CD4-positive, alpha-beta T cell (primary cell): ENCODE data around the gene XRCC5. TPM values are rescaled to one million over a fixed set of nuclear protein-coding genes. Genes with fewer than 3 reads are reported as not detected.

Source experiments
- ATAC-seq: fragments of 200-7000 bp; cut with Tn5 transposase; one replicate; pipeline ENCODE4 v1.10.0; 2022; ENCODE audit warnings: mild to moderate bottlenecking; ENCODE audit not compliant: poor library complexity
- CTCF ChIA-PET: fragments of 350-600 bp; sonication (Branson Sonifier 250); formaldehyde crosslinking; loops from one replicate; lab custom pipeline; 2021; ENCODE audit warnings: antibody characterized with exemption, inconsistent platforms; lab: Charles Lee
- POLR2A ChIA-PET: fragments of 350-600 bp; sonication (Branson Sonifier 250); formaldehyde crosslinking; loops from one replicate; lab custom pipeline; 2021; ENCODE audit warnings: antibody characterized with exemption, inconsistent platforms; lab: Charles Lee
- DNase-seq, 14 experiments: peaks; one replicate each; pipeline ENCODE4 v3.0.0-alpha.2; 2013 to 2020; ENCODE audit warnings: mixed read lengths in 2 of 14
- H3K27ac ChIP-seq, 2 donors: one replicate each; pipeline versions ENCODE4 v1.5.1 to v1.7.0; 2013; ENCODE audit warnings: low read length in 2 of 2, low read depth in 1 of 2, mild to moderate bottlenecking in 1 of 2
- H3K27me3 ChIP-seq, 2 experiments: 1 replicate in 1 of 2; 2 replicates in 1 of 2; pipeline versions ENCODE4 v1.6.1 to v1.7.0; 2013; ENCODE audit warnings: low read length in 2 of 2, control low read depth in 1 of 2, mild to moderate bottlenecking in 1 of 2, moderate library complexity in 1 of 2; ENCODE audit not compliant: insufficient read depth in 2 of 2, control insufficient read depth in 1 of 2
- H3K36me3 ChIP-seq: one replicate; pipeline ENCODE4 v1.6.1; 2013; ENCODE audit warnings: low read length, control low read depth; ENCODE audit not compliant: insufficient read depth
- H3K4me1 ChIP-seq: one replicate; pipeline ENCODE4 v1.6.1; 2013; ENCODE audit warnings: low read length, control low read depth; ENCODE audit not compliant: insufficient read depth
- H3K4me3 ChIP-seq: one replicate; pipeline ENCODE4 v1.5.1; 2013; ENCODE audit warnings: mild to moderate bottlenecking, low read length, moderate library complexity
- H3K9me3 ChIP-seq, 2 experiments: 1 replicate in 1 of 2; 2 replicates in 1 of 2; pipeline versions ENCODE4 v1.6.1 to v1.7.0; 2013; ENCODE audit warnings: low read length in 2 of 2, mild to moderate bottlenecking in 2 of 2, control low read depth in 1 of 2, moderate library complexity in 1 of 2; ENCODE audit not compliant: control insufficient read depth in 1 of 2, insufficient read depth in 1 of 2
- H3K27ac Mint-ChIP-seq: one replicate; pipeline ENCODE4 v1.8.0; 2020; ENCODE audit warnings: mixed read lengths
- H3K27me3 Mint-ChIP-seq: one replicate; pipeline ENCODE4 v1.8.0; 2021; ENCODE audit warnings: mixed read lengths
- H3K36me3 Mint-ChIP-seq: one replicate; pipeline ENCODE4 v1.8.0; 2021; ENCODE audit warnings: low read depth, mixed read lengths
- H3K4me1 Mint-ChIP-seq: one replicate; pipeline ENCODE4 v1.8.0; 2021; ENCODE audit warnings: low read depth, mixed read lengths
- H3K4me3 Mint-ChIP-seq: one replicate; pipeline ENCODE4 v1.8.0; 2020; ENCODE audit warnings: mild to moderate bottlenecking, mixed read lengths
- H3K9me3 Mint-ChIP-seq: one replicate; pipeline ENCODE4 v1.8.0; 2020; ENCODE audit warnings: mixed read lengths
- intact Hi-C, 2 experiments: fragments of 100-400 bp; cut with DNase I in 1 of 2; cut with micrococcal nuclease in 1 of 2; formaldehyde crosslinking; loops; one replicate each; pipeline versions ENCODE4 v1.15.1 to v1.9.0; 2023 to 2025; cut with DNase I, micrococcal nuclease
- total RNA-seq, 174 experiments: library from RNA in 2 of 174; stranded (reverse) in 2 of 174; gene quantifications; one replicate each; pipeline ENCODE4 v1.2.3 and lab custom pipeline; 2021 to 2026
- TF ChIP-seq, protein P1 (sequence below): fragments of 200-600 bp; IDR thresholded peaks from one replicate; pipeline ENCODE4 v1.8.0; 2022; ENCODE audit warnings: antibody characterized with exemption, mild to moderate bottlenecking

Gene XRCC5
- total RNA-seq, 2 experiments from 2014 or later = 126 to 129 TPM

DNA sequence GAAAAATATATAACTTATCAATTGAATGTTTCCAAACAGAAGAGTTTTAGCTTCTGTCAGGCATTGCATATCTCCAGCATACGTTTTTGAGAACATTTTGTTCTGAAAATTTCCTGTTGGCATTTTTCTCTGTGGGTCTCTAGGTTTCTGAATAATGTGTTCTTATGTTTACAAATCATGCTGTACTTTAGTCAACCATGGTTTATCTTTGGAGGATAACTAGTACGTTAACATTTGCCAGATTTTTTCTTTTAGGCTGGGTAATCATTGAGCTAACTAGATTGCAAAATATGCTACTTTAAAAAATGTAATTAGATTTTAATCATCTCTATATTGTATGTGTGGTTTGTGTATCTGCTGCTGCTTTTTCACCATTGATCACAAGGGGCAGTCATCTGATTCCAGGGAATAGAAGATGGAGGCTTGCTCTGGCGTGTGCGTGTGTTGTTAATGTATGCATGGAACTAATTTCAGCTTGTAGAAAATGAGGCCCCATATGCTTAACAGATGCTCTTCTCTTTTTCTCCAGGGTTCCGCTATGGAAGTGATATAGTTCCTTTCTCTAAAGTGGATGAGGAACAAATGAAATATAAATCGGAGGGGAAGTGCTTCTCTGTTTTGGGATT lies 21.3 kb downstream of the XRCC5 start:
- CTCF ChIA-PET = interaction anchor here (0.6 to 1.6 kb wide), 6 partner anchors 11 to 1910 kb away, joined by 3 to 8 read pairs (median 4); no protein-coding TSS in a partner anchor
- Histone ChIP-seq H3K4me1 (peaks cover 4% of the 10 kb centered on the region), H3K27me3 (no peaks in the 10 kb centered on the region), H3K9me3 (no peaks in the 10 kb centered on the region), H3K4me3 (no peak overlapping the region), H3K27ac (no peak overlapping the region), H3K36me3 (peaks cover 98% of the 10 kb centered on the region)
- H3K4me3 Mint-ChIP-seq = no peak overlapping the region
- intact Hi-C loops = no loop called here
- TF ChIP-seq, protein P1, sequence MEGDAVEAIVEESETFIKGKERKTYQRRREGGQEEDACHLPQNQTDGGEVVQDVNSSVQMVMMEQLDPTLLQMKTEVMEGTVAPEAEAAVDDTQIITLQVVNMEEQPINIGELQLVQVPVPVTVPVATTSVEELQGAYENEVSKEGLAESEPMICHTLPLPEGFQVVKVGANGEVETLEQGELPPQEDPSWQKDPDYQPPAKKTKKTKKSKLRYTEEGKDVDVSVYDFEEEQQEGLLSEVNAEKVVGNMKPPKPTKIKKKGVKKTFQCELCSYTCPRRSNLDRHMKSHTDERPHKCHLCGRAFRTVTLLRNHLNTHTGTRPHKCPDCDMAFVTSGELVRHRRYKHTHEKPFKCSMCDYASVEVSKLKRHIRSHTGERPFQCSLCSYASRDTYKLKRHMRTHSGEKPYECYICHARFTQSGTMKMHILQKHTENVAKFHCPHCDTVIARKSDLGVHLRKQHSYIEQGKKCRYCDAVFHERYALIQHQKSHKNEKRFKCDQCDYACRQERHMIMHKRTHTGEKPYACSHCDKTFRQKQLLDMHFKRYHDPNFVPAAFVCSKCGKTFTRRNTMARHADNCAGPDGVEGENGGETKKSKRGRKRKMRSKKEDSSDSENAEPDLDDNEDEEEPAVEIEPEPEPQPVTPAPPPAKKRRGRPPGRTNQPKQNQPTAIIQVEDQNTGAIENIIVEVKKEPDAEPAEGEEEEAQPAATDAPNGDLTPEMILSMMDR = no peak
- peak overlapping the region; percentile 68 for H3K27ac Mint-ChIP-seq
- no peaks in the 10 kb centered on the region for H3K9me3 Mint-ChIP-seq
- POLR2A ChIA-PET = interaction anchor here (0.6 to 1.7 kb wide), 3 partner anchors 21 to 69 kb away, joined by 3 to 4 read pairs (median 4); partner anchors contain the start of gene XRCC5
- ATAC-seq (no peak), DNase-seq (no peak)
- peaks cover 100% of the 10 kb centered on the region for H3K36me3 Mint-ChIP-seq
- no peaks in the 10 kb centered on the region for H3K27me3 Mint-ChIP-seq
- H3K4me1 Mint-ChIP-seq = peaks cover 83% of the 10 kb centered on the region

- H3K27ac Mint-ChIP-seq = peak overlapping the region; percentile 68
- peak; percentile 76 for ATAC-seq
- H3K36me3 Mint-ChIP-seq = peaks cover 100% of the 10 kb centered on the region
- TF ChIP-seq, protein P1 = no peak
- no peaks in the 10 kb centered on the region for H3K9me3 ChIP-seq
- no peak overlapping the region for H3K27ac ChIP-seq
- H3K4me1 Mint-ChIP-seq = peaks cover 79% of the 10 kb centered on the region
- no peaks in the 10 kb centered on the region for H3K27me3 ChIP-seq
- intact Hi-C loops = no loop called here
- ChIA-PET CTCF (interaction anchor here (0.5 to 1.6 kb wide), 4 partner anchors 10 to 30 kb away, joined by 3 to 8 read pairs (median 6); no protein-coding TSS in a partner anchor), POLR2A (interaction anchor here (1.4 kb wide), 1 partner anchor 47 kb away, joined by 4 read pairs; no protein-coding TSS in a partner anchor)
- peaks cover 4% of the 10 kb centered on the region for H3K4me1 ChIP-seq
- H3K4me3 ChIP-seq = no peak overlapping the region
- H3K36me3 ChIP-seq = peaks cover 94% of the 10 kb centered on the region
- H3K4me3 Mint-ChIP-seq = no peak overlapping the region
- DNase-seq = peak in 2 of 14 experiments; percentile 28 to 39
- H3K9me3 Mint-ChIP-seq = no peaks in the 10 kb centered on the region
- H3K27me3 Mint-ChIP-seq = no peaks in the 10 kb centered on the region
Observed at GRCh38 chr2:216131175-216131926, 22.2 kb downstream of the XRCC5 start.

DNA sequence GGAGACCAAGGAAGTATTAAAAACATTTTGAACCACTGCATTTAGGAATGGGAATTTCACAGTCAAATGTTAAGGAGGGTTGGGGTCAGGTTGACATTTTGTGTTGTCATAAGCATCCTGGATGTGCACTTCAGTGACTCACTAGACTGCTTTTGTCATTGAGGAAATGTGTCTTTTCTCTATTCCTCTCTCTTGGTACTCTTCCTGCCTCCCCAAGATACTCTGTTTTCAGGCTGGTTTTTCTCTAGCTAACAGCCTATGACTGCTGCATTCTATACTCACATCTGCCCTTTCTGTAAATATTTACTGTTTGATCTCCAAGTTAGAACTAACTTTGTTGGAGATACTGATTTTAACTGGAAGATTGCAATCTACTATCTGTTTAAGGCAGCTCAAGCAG lies 23.4 kb downstream of the XRCC5 start:
- Mint-ChIP-seq H3K4me3 (no peak overlapping the region), H3K27me3 (no peaks in the 10 kb centered on the region), H3K36me3 (peaks cover 99% of the 10 kb centered on the region), H3K27ac (peak overlapping the region; percentile 68), H3K9me3 (no peaks in the 10 kb centered on the region), H3K4me1 (peaks cover 68% of the 10 kb centered on the region)
- H3K27ac ChIP-seq = no peak overlapping the region
- H3K4me3 ChIP-seq = no peak overlapping the region
- ChIA-PET POLR2A (interaction anchor here (1.1 kb wide), 1 partner anchor 9 kb away, joined by 3 read pairs; no protein-coding TSS in a partner anchor), CTCF (interaction anchor here (1.4 kb wide), 1 partner anchor 22 kb away, joined by 8 read pairs; no protein-coding TSS in a partner anchor)
- no peak for DNase-seq
- no peaks in the 10 kb centered on the region for H3K9me3 ChIP-seq
- H3K27me3 ChIP-seq = no peaks in the 10 kb centered on the region
- H3K36me3 ChIP-seq = peaks cover 94% of the 10 kb centered on the region
- TF ChIP-seq, protein P1 = no peak
- H3K4me1 ChIP-seq = no peaks in the 10 kb centered on the region
- intact Hi-C loops = no loop called here
- ATAC-seq = no peak
